SK-N-MC (cell line): ENCODE results near the gene METTL1.

ENCODE experiments used
- EZH2 ChIP-seq: fragments of 200-600 bp; sonication (generic); IDR thresholded peaks from one replicate; pipeline ENCODE4 v1.6.1; 2017; ENCODE audit warnings: antibody characterized with exemption
- FOXP2 ChIP-seq: optimal IDR thresholded peaks from 2 replicates; pipeline ENCODE3; 2011; ENCODE audit warnings: mild to moderate bottlenecking, moderate library complexity; ENCODE audit not compliant: insufficient read depth; ENCODE audit errors: extremely low read length, control extremely low read depth
- POLR2AphosphoS5 ChIP-seq: IDR thresholded peaks from 2 replicates; pipeline ENCODE4 v1.6.1; 2012; ENCODE audit warnings: mild to moderate bottlenecking, low read depth, low read length, borderline replicate concordance

GRCh38 chr12:57739914-57740538 is 31.9 kb downstream of the METTL1 start:
- TF ChIP-seq EZH2 (no peak), FOXP2 (no peak), POLR2AphosphoS5 (no peak)
